Gastroesophageal sphincter (tissue), 3 donors: ENCODE data around the gene GLDC.

ENCODE experiments used
- CTCF ChIP-seq, 4 experiments: fragments of 200-600 bp in 2 of 4; fragments of 450-650 bp in 2 of 4; sonication (generic) in 1 of 4; IDR thresholded peaks; one replicate each; pipeline ENCODE4 v1.5.1; 2017 to 2019; ENCODE audit warnings: antibody characterized with exemption in 4 of 4, mild to moderate bottlenecking in 2 of 4, moderate library complexity in 2 of 4
- POLR2A ChIP-seq, 2 donors: fragments of 450-650 bp; IDR thresholded peaks; one replicate each; pipeline ENCODE4 v1.6.1; 2017; ENCODE audit warnings: antibody characterized with exemption in 2 of 2, mild to moderate bottlenecking in 2 of 2, moderate library complexity in 1 of 2
- POLR2AphosphoS5 ChIP-seq: sonication (generic); formaldehyde crosslinking; IDR thresholded peaks from one replicate; pipeline ENCODE4 v1.6.1; 2017; ENCODE audit warnings: antibody characterized with exemption

DNA sequence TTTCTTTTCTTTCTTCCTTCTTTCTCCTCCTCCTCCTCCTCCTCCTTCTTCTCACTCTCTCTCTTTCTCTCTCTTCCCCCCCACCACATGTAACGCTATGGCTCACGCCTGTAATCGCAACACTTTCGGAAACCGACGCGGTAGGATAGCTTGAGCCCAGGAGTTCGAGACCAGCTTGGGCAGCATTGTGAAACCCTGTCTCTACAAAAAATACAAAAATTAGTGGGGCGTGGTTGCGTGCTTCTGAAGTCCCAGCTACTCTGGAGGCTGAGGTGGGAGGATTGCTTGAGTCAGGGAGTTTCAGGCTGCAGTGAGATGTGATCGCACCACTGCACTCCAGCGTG lies 736 bp upstream of the GLDC start:
- no peak for TF ChIP-seq CTCF (IDR thresholded peaks at IDR 0.05)
- TF ChIP-seq POLR2A (IDR thresholded peaks at IDR 0.05): no peak
- no peak for TF ChIP-seq POLR2AphosphoS5
